ENCODE measurements around the gene HEMGN.
"Not testable (repeated sequence)": the region's sequence is repeated elsewhere in the genome, so short reads cannot be mapped to it uniquely, and the experiment has no call there.

Gene HEMGN, protein sequence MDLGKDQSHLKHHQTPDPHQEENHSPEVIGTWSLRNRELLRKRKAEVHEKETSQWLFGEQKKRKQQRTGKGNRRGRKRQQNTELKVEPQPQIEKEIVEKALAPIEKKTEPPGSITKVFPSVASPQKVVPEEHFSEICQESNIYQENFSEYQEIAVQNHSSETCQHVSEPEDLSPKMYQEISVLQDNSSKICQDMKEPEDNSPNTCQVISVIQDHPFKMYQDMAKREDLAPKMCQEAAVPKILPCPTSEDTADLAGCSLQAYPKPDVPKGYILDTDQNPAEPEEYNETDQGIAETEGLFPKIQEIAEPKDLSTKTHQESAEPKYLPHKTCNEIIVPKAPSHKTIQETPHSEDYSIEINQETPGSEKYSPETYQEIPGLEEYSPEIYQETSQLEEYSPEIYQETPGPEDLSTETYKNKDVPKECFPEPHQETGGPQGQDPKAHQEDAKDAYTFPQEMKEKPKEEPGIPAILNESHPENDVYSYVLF
- 0.30 to 2.5 reads per million in 2 experiments for total RNA-seq

DNA sequence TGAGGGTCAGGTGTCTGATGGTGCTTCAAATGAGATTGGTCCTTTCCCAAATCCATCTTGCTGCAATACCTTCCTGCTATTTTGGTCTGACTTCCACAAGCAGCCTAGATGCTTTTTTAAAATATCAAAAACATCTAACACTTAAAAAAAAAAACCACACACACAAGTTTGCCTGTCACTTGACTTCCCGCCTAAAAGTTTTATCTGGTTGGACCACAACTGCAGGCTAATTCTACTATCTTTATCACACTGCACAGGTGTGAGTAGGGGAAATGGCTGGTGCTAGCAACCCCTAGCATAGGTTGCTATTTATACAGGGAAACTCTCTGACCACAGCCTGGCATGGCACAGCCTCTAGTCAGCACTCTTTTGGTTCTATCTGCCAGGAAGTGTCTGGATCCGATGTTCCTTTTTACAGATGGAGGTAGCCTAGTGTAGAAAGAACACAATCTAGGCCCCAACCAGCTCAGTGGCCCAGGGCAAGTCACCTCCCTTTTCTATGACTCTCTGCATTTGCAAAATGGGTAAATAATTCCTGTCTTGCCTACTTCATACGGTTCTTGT, at the start of gene HEMGN:
TSS of gene HEMGN (minus strand) at position 92 of the 564 bp plus-strand sequence. CDS start at position 56, 36 bp downstream.
- DNase-seq (ENCODE audit: low read depth): no peak

DNA sequence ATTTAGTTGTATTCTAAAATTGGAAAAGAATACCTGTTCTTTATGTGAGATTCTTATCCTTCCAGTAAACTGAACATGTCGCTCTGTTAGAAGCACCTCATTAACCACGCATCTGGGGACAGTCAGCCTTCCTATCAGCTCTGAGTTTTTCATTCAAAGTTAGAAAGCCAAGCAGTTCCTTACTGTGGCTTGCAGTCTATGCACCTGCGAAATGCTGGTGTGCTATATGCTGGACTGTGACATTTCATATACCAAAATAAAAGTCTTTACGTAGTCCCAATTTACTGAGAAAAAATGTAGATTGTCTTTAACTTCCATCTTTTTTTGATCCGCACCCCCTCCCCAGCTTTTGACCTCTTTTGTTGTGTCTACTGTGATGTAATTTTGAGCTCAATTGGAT, 49.5 kb upstream of the HEMGN start:
- DNase-seq (ENCODE audit: low read depth): no peak

DNA sequence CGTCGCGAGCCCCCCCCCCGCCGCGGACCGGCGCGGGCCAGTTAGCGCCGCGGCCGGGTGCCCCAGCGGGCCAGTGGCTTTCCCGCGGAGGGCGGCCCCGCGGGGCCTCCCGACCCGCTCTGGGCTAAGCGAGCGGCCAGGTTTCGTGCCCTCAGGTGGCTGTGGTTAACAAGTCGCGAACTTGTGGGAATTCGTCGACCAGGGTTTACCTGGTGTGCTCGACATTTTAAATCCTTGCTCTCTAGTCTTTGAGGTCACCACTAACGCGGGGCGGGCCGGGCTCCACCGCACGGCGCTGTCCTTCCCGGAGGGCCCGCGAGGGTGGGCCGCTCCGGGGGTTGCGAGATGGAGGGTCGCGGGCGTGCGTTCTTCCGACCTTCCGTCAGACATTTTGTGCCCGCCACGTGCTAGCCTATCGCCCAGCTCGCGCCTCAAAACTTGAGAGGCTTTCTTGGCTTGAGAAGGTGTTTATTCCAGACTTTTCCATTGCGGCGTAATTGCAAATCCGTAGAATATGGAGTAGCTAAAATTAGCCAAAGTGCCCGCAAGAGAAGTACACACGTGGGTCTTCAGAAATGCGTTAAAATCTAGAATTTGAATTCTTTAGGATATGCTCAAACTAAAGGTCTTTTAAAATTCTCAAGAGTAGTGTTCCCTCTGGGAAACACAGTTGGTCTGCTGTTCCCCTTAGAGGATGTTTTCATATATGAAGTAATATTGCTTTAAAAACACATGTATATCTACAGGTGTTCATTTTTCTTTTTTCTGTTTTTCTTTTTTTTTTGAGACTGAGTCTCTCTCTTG, 47.3 kb upstream of the HEMGN start:
- DNase-seq (ENCODE audit: low read depth): peak; percentile 20

DNA sequence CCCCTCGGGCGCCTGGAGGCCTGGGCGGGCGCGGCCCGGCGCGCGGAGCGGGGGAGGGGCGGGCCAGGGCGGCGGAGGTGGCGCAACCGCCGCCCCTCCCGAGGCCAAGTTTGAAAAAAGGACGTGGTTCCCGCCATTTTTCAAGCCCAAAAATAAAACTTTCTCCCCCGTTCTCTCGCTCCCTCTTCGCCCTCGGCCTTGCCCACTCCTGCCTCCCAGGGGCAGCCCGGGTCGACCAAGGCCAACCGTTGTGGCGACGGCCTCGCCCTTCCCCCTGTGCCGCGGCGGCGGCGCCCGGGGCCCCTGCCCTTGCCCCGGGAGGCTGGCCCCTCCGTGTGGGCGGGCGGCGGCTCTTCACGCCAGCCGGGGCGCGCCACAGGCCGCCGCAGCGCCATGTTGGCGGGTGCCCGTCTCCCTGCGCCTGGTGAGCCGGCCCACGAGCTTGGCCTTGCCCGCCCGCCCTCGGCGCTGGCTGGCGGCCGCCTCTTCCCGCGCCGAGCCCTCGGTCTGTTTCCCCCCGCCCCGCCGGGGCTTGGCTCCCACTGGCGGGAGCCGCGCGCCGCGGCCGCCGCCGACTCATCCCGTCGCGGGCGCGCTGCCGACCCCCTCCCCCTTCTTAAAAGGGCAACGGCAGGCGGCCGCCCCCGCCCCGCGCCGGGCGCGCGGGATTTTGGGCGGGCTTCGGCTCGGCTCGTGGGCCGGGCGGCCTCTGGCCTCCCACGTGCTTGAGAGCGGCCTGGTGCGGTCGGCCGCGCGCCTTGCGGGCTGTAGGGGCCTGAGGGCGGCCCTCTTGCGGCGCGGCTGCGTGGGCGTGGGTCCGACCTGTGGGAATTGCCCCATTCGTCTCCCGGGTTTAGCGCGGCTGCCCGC, 46.5 kb upstream of the HEMGN start:
- peak; percentile 67 for DNase-seq (ENCODE audit: low read depth)

DNA sequence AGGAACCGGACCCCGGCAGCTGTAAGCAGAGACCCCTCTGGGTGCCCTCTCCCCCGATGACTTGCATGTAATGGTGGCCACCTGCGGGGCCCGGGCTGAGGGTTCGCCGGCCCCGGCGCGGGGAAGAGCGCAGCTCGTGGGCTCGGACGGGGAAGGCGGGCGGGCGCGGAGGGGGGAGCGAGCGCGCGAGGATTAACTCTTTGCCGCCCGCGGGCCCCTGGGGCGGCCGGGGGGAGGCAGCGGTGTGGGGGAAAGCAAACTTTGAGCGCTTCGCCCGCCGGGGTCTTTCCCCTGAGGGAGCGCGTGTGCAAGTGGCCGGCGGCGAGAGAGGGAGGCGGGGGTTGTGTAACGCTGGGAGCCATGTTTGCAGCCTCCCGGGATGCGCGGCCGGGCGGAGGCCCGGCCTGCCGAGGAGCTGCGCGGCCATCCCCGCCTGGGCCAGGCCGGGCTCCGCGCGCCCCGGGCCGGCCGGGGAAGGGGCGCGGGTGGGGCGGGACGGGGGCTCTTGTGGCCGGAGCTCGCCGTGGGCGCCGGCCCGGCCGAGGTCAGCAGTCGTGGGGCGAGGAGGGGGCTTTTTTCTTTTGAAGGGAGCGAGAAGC, 45.7 kb upstream of the HEMGN start:
- DNase-seq (ENCODE audit: low read depth): peak; percentile 53

DNA sequence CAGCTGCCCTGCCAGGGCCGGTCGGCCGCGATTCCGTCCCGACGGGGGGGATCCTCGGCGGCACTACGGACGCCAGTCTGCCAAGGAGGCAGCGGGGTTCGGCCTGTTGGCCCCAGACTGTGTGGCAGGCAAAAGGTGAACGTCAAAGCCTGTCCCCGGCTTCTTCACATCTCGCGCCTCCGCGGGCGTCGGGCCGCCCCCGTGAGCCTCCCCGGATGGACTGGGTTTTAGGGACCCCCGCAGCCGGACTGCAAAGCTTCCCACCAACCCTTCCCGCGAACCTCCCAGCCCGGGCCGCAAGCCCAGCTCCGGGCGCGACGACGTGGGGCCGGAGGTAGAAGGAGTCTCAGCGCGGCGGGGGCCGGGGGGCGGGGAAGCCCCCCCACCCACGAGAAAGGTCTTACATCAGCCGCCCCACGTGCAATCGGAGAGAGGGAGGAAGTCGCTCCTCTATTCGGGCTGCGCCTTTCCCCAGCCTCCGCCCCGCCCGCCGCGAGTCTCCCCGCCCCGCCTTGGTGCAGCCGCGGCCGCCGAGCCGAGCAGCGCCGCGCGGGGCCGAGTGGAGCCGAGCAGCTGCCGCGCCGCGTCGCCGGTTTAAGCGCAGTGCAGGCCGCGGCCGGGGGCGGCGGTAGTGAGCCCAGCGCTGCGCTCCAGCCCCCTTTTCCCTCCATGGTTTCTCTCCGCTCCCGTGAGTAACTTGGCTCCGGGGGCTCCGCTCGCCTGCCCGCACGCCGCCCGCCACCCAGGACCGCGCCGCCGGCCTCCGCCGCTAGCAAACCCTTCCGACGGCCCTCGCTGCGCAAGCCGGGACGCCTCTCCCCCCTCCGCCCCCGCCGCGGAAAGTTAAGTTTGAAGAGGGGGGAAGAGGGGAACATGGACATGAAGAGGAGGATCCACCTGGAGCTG, 45.0 kb upstream of the HEMGN start, which contains the start of gene ANP32B:
TSS of gene ANP32B (plus strand) at position 659 of the 906 bp plus-strand sequence. CDS start at position 874, 215 bp downstream.
- DNase-seq (ENCODE audit: low read depth): peak; percentile 89

DNA sequence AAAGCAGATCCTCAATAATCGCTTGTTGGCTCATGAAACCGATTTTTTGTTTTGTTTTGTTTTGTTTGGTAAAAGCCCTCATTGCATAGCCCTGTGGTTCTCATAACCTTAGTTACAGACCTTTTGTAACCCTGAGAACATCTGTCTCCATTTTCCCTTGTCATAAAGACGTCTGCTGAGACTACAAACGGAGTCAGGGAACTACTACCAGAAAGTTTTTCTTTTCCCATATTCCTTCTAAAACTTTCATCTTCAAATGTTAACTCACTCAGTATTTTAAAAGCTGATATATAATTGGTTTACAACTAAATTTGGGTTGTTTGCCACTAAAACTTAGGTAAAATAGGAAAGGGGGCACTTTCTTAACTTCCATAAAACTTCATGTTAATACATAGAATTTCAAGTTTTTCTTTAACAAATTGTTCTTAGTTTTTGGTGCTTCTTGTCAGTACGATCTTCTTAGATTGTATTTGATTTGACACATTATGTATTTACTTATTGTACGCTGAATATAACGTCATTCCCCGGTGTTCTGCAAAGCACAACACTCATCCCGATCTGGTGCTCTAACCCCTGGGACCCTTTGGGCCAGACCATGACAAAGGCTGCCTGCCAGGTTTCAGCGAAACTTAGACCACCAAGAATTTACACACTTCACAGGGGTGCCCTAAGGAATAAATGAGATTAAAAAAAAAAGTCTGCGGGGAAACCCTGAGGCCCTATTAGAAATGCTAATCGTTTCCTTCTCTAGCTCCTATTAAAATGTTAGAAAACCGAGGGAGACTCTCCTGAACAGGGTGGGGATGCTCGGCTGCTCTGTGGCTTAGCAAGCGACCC, 44.1 kb upstream of the HEMGN start:
- DNase-seq (ENCODE audit: low read depth): no peak

DNA sequence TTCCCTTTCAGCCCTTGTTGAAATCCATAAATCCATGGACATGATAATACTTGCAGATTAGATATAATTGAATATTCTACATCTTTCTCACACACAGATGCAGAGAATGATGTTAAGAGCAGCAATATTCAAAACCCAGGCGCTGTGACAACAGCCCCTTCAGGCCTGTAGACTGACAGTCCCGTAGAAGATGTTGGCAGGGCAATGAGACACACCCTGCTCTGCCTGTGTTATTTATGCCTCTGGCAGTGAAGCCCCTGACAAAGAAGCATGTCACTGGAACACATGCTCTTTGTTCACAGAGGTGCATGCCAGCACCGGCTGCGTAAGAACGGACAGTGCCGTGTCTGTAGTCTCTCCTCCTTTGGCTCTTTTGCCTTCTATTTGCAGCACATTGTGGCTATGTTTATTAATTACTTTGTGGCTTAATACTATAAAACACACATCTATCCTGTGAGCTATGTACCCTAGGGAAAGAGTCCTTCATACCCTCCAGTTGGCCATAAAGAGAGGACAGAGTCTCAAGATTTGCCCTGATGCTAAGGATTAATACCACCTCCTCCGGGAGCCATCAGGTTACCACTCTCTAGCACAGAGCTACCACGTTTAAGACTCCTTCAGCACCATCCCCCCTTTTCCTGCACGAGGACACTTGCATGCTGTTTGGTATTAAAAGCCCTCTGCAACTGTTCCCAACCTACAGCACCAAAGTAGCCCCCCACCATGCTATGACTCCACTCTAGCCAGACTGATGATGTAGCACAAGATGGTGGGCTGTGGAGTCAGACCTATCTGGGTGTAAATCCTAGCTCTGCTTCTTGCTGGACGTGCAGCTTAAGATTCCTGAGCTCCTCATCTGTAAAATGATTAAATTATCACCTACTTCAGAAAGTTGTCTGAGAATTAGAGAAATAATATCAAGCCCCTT, 43.2 kb upstream of the HEMGN start:
- DNase-seq (ENCODE audit: low read depth): no peak

DNA sequence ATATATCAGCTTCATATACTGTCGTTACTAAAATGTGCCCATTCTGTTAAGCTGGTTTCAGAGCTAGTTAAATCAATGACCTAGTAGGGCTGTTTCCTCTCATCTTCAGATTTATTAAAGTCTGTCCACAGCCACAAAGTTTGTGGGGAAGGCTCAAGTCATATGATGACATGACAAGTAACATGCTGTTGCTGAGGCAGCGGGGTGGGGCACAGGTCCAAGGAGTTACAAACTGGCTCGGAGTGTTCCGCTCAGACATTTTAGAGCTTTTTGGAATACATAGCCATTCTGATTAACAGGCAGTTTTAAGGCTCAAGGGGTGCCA, 42.5 kb upstream of the HEMGN start:
- no peak for DNase-seq (ENCODE audit: low read depth)

DNA sequence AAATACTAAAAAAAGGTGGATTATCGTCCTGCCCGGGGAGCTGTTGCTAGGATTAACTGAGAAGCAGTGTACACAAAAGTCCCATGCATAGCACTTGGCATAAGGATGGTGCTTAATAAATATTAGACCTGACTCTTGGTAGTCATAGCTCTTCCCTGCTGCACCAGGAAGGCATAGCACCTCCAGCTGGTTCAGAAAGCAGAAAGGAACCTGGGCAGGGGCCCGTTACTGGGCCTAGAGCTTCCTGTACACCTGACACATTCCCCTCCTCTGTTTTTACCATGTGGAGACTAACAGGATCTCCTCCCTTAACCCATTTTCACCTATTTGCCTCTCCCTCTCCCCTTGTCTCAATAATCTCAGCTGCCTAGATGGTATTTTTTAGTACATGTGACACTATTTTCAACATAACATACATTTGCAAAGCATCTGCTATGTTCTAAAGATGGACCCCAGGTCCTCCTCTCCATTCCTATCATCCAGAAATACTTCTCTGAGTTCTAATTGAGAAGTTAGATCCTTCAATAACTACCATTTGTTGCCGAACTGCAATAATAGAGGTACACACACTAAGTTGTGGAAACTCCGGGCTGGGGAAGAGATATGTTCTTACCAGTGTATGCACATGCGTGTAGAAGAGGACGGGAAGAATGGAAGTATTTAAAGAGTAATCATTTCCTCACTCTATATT, 42.0 kb upstream of the HEMGN start:
- DNase-seq (ENCODE audit: low read depth): no peak

DNA sequence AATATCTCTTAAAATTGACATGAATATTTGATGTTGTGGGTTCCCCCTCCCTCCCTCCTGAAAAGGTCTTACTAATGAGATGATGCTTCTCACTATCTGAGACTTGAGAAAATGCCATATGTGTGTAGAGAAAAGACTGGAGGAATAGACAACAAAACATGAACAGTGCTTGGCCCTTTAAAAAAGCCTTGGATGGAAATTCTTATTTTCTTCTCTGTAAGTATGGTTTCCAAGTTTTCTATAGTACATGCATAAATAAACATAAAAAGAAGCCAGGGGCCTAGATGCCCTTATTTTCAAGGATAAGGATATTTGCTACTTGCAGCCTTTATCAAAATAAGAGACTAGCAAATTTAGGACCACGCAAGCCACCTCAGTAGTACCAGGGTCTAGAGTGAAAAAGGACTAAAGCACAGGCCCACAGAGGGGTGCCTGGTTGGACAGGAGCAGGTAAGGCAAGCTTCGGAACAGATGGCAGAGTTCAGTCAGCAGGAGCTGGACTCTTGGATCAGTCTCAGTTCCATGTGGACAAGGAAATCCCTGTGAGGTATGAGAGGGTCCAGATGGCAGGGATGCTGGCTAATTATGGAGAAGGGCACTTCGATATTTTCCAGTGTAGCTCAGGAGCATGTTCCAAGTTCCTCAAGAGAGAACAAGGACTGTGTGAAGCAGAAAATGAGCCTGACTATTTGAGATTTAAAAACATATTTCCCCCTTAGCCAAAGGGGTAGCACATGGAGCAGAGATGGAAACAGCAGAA, 40.6 kb upstream of the HEMGN start:
- no peak for DNase-seq (ENCODE audit: low read depth)

DNA sequence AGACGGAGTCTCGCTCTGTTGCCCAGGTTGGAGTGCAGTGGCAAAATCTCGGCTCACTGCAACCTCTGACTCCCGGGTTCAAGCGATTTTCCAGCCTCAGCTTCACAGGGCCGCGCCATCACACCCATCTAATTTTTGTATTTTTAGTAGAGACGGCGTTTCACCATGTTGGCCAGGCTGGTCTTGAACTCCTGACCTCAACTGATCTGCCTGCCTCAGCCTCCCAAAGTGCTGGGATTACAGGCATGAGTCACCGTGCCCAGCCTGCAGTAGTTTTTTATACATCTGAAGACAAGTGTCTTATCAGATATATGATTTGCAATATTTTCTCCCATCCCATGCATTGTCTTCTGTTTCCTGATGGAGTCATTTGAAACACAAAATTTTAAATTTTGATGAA, 38.7 kb upstream of the HEMGN start:
- DNase-seq (ENCODE audit: low read depth): not testable (repeated sequence)

DNA sequence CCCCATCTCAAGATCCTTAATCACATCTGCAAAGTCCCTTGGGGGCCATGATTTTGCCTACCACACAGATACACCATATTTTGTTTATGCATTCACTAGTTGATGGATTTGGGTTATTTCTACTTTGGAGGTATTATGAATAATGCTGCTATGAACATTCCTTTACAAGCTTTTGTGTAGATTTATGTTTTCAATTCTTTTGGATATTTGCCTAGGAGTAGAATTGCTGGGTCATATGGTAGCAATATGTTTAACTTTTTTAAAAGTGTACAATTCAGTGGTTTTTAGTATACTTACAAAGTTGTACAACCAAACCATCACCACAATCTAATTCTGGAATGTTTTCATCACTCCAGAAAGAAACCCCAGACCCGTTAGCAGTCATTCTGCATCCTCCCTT, 37.4 kb upstream of the HEMGN start:
- no peak for DNase-seq (ENCODE audit: low read depth)

DNA sequence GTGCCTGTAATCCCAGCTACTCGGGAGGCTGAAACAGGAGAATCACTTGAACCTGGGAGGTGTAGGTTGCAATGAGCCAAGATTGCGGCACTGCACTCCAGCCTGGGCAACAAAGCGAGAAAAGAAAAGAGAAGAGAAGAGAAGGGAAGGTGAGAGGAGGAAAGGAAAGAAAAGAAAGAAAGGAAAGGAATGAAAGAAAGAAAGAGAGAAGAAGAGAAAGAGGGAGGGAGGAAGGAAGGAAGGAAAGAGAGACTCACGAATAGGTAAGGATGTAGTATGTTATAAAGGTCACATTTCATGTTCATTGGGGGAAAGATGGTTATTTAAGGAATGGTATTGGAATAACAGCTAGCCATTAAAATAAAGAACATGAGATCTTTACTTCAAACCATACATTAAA, 34.8 kb upstream of the HEMGN start:
- no peak for DNase-seq (ENCODE audit: low read depth)

DNA sequence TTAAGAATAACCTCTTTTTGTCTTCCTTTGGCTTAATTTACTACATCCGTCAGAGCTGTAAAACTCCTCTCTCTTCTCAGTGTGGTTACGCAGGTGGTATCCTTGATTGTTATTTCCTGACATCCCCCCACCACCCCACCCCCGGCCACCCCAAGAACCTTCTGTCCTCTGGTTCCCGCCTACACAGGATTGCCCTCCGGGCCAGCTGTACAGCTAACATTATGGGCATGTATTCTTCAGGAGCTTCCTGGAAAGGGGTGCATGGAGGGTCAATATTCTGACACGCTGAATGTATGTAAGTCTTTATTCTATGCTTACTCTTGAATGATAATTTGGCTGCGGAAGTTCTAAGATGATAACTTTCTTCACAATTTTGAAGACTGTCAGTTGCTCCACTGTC, 32.2 kb upstream of the HEMGN start:
- DNase-seq (ENCODE audit: low read depth): no peak

DNA sequence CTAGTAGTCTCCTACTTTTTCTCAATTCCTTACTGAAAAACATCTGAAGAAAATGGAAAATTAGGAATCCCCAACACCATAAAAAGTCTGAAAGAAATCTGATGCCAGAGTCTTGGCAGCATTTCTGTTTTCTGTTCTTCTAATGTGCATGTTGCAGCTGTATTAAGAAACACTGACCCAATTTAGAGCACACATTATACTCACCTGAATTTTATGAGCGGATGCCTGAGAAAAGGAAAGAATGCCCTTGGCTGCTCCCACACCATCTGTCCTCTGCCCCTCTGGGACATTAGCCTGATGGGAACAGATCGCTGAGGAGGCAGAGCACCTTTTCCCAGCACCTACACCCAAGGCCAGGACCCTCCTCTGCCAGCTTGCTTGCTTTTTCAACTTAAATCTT, 31.0 kb upstream of the HEMGN start:
- no peak for DNase-seq (ENCODE audit: low read depth)

DNA sequence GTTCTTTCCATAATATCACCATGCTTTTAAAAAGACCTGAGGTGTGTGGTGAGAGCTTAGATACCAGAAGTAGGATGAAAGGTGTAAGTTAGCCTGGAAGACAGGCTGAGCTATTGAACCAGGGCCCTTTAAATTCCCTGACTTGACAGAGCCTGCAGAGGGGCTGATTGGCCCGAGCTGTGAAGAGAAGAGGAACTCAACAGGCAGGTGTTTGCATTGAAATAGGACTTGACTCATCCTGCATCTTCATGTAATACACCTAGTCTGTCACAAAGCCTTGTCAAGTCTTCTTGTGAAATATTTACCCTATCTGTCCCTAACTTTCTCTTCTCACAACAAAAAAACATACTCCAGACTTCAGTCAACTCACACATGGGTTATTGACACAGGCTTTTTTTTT, 28.5 kb upstream of the HEMGN start:
- no peak for DNase-seq (ENCODE audit: low read depth)

Data from T follicular helper cell (primary cell).